Measurements from ENCODE around the gene UPK1A. TPM values are rescaled to one million over a fixed set of nuclear protein-coding genes. Genes with fewer than 3 reads are reported as not detected.
"Not testable (repeated sequence)": the region's sequence is repeated elsewhere in the genome, so short reads cannot be mapped to it uniquely, and the experiment has no call there.

The UPK1A gene
- total RNA-seq, 2 donors from 2014 or later: 0.19 TPM; not detected in 1

GRCh38 chr19:35713904-35714495 is 47.7 kb downstream of the UPK1A start:
- intact Hi-C loops (cut with DNase I): loop anchor here in 1 of 2 donors (10.0 kb wide), 1 partner anchor 221 kb away; the partner anchor contains the start of gene LRFN3
- no peak for DNase-seq (ENCODE audit: low spot score)

- intact Hi-C loops (cut with DNase I): loop anchor here in 1 of 2 donors (10.0 kb wide), 1 partner anchor 220 kb away; the partner anchor contains the start of gene LRFN3
- no peak for DNase-seq (ENCODE audit: low spot score)
Measured at GRCh38 chr19:35714601-35715354, 48.5 kb downstream of the UPK1A start.

GRCh38 chr19:35715355-35715809 is 49.1 kb downstream of the UPK1A start:
- DNase-seq (ENCODE audit: low spot score): no peak
- intact Hi-C loops (cut with DNase I): loop anchor here in 1 of 2 donors (10.0 kb wide), 1 partner anchor 219 kb away; the partner anchor contains the start of gene LRFN3

GRCh38 chr19:35715981-35716800 is 49.9 kb downstream of the UPK1A start:
- intact Hi-C loops (cut with DNase I): loop anchor here in 1 of 2 donors (10.0 kb wide), 1 partner anchor 219 kb away; the partner anchor contains the start of gene LRFN3
- peak; percentile 91 for DNase-seq (ENCODE audit: low spot score)

- peak; percentile 98 for DNase-seq (ENCODE audit: low spot score)
- intact Hi-C loops (cut with DNase I): loop anchor here in 1 of 2 donors (10.0 kb wide), 1 partner anchor 218 kb away; the partner anchor contains the start of gene LRFN3
Measured at GRCh38 chr19:35716801-35717664, 50.7 kb downstream of the UPK1A start.

GRCh38 chr19:35717665-35718344 is 51.5 kb downstream of the UPK1A start, which contains the start of gene KMT2B:
Gene KMT2B (plus strand): TSS chr19:35718003. CDS start chr19:35718019, 16 bp downstream.
- intact Hi-C loops (cut with DNase I): loop anchor here in 1 of 2 donors (10.0 kb wide), 1 partner anchor 217 kb away; the partner anchor contains the start of gene LRFN3
- DNase-seq (ENCODE audit: low spot score): no peak

- intact Hi-C loops (cut with DNase I): loop anchor here in 1 of 2 donors (10.0 kb wide), 1 partner anchor 216 kb away; the partner anchor contains the start of gene LRFN3
- DNase-seq (ENCODE audit: low spot score): peak; percentile 88
Measured at GRCh38 chr19:35718345-35719041, 52.2 kb downstream of the UPK1A start.

- intact Hi-C loops (cut with DNase I): loop anchor here in 1 of 2 donors (10.0 kb wide), 1 partner anchor 215 kb away; the partner anchor contains the start of gene LRFN3
- DNase-seq (ENCODE audit: low spot score): no peak
Measured at GRCh38 chr19:35719402-35720162, 53.3 kb downstream of the UPK1A start.

- DNase-seq (ENCODE audit: low spot score): peak; percentile 74
- intact Hi-C loops (cut with DNase I): no loop called here
Measured at GRCh38 chr19:35720163-35720524, 53.8 kb downstream of the UPK1A start.

- intact Hi-C loops (cut with DNase I): no loop called here
- no peak for DNase-seq (ENCODE audit: low spot score)
Measured at GRCh38 chr19:35720648-35721047, 54.3 kb downstream of the UPK1A start.

- DNase-seq (ENCODE audit: low spot score): no peak
- intact Hi-C loops (cut with DNase I): no loop called here
Measured at GRCh38 chr19:35721374-35721773, 55.1 kb downstream of the UPK1A start.

GRCh38 chr19:35722461-35722860 is 56.1 kb downstream of the UPK1A start:
- intact Hi-C loops (cut with DNase I): no loop called here
- no peak for DNase-seq (ENCODE audit: low spot score)

GRCh38 chr19:35722897-35723296 is 56.6 kb downstream of the UPK1A start:
- DNase-seq (ENCODE audit: low spot score): no peak
- intact Hi-C loops (cut with DNase I): no loop called here

GRCh38 chr19:35723671-35724070 is 57.4 kb downstream of the UPK1A start:
- intact Hi-C loops (cut with DNase I): no loop called here
- DNase-seq (ENCODE audit: low spot score): no peak

GRCh38 chr19:35724132-35724531 is 57.8 kb downstream of the UPK1A start:
- intact Hi-C loops (cut with DNase I); DNase-seq (ENCODE audit: low spot score): not testable (repeated sequence)

- DNase-seq (ENCODE audit: low spot score): no peak
- intact Hi-C loops (cut with DNase I): no loop called here
Measured at GRCh38 chr19:35724560-35724959, 58.2 kb downstream of the UPK1A start.

Data from posterior vena cava (tissue), 2 donors.